HG03565 (cell line): ENCODE results near the gene SNAPC4.
A peak's percentile ranks its signal among the peaks of the same experiment; 100 is the strongest.
"Not testable (repeated sequence)": the region's sequence is repeated elsewhere in the genome, so short reads cannot be mapped to it uniquely, and the experiment has no call there.

Experiments used
- ATAC-seq: cut with Tn5 transposase; IDR thresholded peaks from one replicate; pipeline ENCODE4 v1.9.1; 2021; ENCODE audit warnings: mild to moderate bottlenecking, moderate library complexity; ENCODE audit not compliant: unreplicated experiment

SNAPC4 gene

DNA sequence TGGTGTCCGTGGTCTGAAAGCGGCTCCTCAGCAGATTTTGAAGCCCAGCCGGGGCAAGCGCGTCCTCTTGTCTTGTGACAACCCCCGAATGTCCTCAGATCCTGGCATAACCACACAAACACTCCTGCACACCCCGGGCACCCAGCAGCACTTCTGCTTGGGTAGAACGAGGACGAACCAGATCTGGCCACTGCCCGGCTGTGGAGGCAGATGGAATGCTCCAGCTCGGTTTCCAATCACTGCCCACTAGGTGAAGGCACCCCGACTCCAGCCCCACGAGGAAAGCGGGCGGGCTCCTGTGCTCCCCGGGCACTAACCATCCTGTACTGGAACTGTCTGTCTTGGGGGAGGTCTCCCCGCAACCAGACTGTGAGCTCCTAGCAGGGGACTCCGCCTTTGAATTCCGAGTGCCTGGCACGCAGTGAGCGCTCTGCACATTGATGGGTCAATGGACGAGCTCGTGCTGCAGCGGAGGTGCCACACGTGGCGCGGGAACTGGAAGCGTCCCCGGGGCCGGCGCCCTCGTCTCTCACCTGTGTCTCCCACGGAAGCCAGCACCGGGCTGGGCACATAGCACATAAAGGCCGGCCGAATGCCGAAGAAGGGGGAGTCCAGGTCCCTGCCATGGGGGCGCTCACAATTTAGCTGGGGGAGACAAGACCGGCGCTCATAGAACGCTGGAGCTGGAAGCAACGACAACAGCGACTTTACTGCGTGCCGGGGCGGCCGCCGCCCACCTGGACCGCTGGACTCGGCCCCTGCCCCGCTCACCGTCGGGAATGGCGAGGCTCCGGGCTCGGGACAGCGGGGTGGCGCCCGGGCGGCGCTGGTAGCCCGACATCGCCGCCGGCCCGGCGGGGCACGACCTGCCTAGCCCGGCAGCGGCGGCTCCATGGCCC lies 9.8 kb upstream of the SNAPC4 start:
- ATAC-seq: peak; percentile 11

DNA sequence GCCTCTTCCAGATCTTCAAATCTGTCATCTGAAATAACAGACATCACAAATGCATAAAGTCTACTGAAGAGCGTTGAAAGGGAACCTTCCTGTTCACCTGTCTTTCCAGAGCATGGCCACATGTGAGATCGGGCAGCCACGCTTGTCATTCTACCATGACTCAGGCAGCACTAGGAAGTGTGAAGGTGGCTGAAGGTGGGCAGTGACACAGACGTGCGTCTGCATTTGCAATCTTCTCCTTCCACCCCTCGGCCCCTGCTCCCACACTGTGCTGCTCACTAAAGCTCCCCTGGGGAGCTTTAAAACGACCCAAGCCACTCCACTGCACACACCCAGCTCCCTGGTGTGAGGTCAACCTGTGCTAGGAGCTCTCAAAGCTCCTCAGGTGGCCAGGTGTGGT lies 7.9 kb upstream of the SNAPC4 start:
- no peak for ATAC-seq

DNA sequence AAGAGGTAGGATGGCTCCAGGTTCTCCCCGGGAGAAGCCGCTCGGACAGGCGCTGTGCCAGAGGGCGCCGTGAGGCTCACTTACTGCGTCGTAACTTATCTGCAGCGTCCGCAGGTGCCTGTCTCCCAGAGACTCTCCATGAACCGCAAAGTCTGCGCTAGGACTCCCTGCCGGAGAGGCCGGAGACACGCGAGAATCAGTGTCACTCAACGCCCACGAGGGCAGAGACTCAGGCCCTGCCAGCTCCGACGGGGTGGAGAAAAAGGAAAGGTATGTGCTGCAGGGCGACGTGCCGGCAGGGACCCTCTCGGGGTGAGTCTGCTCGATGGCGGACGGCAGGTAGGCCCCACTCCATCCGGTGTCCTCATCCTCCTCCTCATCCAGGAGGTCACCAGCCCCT lies 7.1 kb upstream of the SNAPC4 start:
- ATAC-seq: not testable (repeated sequence)

DNA sequence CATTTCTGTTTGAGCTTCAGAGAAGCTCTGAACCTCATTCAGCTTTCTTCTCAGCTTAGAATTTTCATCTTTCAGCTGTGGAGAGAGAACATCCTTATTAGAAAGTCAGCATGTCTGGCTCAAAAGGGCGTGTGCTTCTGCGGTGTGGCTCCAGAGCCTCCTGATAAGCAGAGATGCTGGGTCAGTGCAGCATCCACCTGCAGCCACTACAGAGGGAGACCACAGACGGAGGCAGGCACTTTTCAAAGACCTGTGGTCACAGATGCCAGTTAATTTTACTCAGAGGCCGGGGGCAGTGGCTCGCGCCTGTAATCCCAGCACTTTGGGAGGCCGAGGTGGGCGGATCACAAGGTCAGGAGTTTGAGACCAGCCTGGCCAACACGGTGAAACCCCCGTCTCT lies 5.9 kb upstream of the SNAPC4 start:
- ATAC-seq: not testable (repeated sequence)

DNA sequence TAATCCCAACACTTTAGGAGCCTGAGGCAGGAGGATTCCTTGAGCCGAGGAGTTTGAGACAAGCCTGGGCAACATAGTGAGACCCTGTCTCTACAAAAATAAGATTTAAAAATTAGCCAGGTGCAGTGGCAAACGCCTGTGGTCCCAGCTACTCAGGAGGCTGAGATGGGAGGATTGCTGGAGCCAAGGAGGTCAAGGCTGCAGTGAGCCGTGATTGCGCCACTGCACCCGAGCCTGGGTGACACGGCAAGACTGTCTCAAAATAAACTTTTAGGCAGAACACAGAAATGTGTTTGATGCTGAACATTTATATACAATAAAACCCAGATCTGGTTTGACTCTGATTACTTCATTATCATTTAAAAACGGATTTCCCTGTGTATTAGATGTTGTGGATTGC lies 5.5 kb upstream of the SNAPC4 start:
- ATAC-seq: no peak

DNA sequence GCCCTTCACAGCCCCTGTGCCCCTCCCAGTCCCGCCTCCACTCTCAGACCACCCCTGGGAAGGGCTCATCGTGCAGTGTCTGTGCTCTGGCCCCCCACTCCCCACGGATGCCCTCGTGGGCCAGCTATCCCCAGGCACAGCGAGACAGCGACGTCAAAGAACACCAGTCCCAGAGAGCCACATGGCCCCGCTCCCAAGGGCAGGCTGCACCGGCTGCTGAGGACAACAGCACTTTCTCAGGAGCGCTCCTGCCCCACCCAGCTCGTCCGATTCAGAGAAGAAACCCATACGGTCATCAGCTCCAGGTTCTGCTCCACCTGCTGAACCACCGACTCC lies 4.8 kb upstream of the SNAPC4 start:
- ATAC-seq: no peak

DNA sequence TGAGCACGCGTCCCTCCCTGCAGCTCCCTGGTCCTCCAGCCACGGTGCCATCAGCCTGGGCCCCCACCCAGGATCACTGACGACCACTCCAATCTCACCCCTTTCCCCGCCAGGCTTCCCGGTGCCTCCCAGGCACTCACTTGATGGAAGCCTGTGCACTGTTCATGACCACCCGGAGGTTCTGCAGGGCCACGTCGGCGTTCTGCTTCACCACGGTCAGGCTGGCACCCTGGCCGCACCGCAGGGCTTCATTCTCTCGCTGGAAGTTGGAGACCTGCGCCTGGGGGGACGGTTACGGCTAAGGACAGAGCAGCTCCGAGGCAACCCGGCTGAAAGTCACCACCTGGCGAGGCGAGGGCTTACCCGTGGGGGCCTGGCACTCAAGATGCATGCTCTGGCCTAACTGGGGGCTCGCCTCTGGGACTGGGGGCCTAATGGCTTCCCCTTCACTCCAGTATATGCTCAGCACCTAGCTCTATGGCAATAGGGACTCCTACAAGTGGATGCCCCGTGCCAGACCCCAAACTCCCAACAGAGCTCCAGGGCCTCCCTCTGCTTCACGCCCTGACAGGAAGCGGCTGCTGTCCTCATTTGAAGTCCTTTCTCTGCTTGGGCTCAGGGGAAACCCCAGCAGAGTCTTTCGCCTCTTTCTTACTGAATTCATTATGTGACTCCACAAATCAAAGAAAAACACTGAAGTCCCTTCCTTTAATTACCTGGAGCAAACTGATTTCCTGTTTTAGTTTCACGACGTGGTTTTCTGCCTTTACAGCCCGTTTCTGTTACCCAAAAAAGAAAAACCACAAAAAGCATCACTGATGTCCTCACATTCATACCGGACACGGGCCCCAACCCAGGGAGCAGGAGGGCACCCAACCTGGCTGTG lies 4.2 kb upstream of the SNAPC4 start:
- ATAC-seq: no peak

DNA sequence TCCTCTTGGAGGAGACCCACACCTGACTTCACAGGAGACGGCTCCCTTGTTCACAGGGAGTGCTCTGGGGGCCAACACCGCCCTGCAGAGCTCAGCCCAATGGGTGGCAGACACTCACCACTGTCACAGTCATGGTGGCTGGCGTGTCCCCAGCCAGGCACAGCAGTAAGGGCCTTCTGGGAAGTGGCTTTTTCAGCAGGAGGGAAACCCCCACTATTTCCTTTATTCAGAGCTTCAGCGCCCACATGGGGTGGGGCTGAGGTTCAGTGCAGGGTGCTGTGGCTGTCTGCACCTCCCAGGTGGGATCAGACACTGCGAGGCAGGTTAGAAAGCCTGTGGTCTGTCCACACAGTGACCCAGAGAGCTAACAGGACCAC lies 3.6 kb upstream of the SNAPC4 start:
- ATAC-seq: no peak

DNA sequence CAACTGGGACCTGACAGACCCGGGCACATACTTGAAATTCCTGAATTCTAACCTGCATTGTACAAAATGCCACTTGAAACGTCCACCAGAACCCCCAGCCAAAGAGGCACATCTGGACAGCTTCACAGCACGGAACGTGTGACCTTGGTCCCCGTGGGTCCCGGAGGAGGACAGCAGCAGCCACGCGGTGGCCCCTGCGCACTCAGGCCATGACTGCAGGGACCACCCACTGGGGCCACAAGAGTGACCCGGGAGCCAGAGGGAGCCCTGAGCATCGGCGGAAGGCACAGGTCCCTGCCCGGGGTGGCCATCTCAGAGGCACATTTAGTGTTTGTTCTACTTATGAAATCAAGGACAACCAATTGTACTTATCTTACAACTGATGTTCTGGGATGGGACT lies 2.1 kb upstream of the SNAPC4 start:
- no peak for ATAC-seq

DNA sequence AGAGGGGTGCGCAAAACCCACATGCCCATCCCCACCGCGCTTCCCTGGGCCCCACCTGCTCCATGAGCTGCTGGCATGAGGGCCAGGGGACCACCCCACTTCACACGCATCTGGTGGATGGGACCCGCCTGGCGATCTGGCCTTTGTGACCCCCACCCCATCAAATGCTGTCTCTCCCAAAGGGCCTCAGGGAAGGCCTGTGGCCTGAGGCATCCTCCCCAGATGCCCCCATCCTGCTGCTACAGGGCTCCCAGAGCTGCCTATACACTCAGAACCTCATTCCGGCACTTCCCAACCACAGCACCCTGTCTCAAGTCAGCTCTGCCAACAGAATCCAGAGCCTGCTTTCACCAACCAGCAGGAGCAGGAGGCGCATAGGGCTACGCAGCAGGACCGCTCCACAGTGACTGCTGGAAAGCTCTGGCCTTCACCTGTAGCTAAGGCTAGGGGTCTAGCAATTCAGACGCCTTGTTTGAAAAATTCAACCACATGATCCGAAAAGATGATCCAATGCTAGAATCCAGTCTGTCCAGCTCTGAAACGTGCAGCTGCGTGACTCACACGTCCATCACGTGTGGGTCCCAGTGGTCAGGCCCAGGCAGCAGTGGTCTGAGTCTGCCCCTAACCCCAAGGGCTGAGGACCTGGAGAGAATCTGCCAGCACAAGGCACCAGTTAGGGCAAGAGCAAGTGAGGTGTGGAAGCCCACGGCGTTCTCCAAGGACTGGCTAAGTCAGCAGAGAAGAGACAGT lies 1.4 kb upstream of the SNAPC4 start:
- no peak for ATAC-seq

DNA sequence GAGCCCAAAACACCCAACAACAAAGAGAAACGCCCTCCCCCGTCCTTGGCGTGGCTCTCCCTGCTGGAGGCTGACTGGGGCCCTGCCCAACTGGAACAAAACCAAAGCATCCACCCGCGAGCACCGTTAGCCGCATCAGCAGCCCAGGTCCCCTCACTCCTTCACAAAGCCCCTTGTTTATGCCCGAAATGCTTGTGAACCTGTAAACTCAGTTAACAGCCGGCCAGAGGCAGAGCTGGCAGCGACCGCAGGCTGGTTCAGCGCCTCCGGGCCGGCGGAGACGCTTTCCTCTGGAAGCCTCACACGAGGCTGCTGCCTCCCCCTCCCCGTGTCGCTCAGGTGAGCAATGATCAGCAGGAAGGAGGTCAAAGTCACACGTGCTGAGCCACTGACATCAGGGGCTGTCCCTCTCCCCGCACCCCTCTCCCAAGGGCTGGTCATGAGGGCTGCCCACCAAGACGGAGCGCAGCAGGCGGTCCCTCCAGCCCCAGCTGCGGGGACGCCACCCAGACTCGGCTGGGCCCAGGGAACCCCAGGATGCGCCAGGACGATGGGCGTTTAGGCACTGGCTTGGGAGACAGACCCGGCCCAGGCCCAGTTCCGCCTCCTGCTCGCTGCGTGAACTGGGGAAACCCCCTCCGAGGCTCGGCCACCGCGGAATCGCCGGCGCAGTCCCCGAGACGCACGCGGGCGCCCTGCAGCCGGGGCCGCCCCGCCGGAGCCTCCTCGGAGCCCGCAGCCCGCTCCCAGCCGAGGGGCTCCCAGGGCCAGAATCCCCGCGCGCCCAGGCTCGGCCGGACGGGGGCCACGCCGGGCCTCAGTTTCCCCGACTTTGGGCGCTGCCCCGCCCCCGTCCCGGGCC lies 563 bp downstream of the SNAPC4 start:
- peak; percentile 12 for ATAC-seq

DNA sequence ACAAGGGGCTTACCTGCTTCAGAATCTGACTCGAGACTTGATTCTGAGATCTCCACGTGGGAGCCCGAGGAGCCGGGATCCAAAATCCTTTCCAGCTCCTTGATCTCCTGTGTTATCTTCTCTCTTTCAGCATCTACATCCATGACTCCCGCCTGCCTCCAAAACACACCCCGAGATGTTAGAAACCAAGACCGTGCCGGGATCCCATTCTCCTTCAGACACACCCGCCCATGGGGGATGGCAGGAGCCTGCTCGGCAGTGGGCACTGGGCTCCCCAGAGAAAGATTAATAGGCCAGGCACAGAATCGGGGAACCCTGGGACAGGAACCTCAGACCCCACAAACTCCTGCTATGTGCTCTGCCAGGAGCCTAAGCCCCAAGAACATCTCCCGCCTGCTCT lies 1.7 kb downstream of the SNAPC4 start:
- no peak for ATAC-seq

DNA sequence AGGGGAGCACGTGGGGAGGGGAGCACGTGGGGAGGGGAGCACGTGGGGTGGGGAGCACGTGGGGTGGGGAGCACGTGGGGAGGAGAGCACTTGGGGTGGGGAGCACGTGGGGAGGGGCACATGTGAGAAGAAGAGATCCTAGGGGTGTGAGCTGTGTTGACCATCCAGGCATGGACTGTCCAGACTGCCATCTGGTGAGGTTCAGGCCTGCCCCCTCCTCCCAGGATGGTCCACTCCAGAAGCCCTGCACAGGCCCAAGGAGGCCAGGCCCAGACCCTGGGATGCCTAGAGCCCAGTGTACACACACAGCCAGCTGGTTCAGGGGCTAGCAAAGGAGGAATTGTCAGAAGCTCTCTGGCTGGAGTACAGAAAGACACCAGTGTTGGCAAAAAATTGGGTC lies 2.3 kb downstream of the SNAPC4 start:
- ATAC-seq: no peak

DNA sequence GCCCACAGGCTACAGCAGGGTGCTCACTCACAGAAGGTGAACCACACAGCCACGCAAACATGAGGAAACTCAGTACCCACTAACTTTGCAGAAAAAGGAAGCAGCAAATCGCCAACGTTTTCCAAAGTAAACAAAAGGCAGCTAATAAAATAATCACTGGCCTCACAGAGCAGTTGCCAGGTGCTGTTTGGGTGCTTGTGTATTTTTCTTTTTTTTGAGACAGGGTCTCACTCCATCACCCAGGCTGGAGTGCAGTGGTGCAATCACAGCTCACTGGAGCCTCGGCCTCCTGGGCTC lies 3.8 kb downstream of the SNAPC4 start:
- ATAC-seq: no peak

DNA sequence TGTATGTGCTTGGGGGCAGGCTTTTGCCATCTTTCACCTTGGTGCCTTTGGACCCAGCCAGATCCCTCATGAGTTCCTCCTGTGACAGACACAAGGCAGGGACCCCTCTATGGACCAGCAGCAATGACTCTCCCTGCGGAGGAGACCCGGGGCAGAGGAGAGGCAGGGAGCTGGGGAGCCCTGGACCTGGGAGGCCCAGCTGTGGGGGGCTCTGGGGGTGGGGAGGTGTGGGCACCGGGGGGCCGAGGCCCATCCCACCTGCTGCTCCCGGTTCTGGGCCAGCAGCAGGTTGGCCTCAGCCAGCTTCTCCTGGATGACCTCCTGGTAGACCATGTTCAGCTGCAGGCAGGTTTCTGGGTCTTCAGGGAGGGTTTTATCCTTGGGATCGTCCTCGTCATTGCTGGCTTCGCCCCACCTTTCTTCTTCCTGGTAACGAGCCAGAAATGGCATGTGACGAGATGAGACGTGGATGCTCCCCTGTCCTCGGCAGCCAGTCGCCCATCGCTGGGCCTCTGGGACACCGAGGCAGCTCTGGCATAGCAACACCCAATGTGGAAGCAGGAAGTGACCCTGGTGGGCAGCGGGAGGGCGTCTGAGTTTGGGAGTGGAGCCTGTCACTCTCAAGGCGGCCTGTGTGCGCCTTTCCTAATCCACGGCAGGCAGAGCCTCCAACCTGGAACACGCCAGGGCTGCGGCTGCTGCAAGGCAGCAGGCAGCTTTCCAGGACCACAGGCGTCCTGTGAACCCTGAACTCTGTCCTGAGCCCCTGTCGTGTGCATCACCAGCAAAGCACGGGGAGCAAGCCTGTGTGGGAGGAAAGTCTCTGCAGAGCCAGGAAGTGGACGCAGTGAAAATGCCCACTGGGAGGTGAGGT lies 4.4 kb downstream of the SNAPC4 start:
- no peak for ATAC-seq

DNA sequence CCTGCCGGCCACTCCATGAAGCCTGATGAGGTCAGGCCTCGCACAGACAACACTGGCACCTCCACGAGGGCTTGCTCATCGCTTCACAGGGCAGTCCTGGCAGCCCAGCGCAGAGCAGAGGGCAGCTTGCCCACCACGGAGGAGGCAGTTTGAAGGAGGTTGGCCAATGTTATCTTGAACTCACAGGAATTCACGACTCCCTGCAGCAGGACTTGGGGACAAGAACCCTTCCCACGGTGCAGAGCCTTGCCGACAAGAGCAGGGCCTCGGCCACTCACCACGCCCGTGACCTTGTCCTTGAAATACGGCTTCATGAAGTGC lies 5.0 kb downstream of the SNAPC4 start:
- ATAC-seq: no peak

DNA sequence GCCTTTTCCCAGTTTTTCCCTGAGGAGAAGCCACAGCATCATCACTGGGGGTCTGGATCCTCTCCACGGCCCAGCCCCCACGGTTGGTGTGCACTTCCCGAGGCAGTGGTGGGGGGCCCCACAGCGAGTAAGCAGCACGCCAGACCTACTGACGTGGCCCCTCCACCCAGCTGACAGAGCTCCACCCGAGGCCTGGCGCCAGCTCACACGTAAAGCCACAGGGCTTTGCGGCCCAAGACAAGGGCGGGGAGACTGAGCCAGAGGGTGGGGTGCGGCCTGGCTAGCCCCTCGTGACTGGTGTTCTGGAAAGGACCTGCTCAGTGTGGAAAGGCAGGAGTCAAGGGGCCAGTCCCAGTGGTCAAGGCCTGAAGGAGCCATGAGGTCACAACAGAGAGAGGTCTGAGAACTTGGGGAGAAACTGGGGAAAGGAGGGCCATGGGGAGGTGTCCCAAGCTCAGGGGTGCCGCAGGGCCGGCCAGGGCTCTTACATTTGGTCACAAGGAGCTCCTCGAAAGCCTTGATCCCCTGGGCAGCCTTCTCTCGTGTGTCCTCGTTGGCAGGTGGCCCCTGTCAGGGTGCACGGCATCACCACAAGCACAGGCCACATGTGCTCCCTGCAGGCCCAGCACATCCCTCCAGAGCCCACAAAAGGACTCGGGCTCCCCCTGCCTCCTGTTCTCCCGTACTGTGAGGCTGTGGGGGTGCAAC lies 5.5 kb downstream of the SNAPC4 start:
- no peak for ATAC-seq

DNA sequence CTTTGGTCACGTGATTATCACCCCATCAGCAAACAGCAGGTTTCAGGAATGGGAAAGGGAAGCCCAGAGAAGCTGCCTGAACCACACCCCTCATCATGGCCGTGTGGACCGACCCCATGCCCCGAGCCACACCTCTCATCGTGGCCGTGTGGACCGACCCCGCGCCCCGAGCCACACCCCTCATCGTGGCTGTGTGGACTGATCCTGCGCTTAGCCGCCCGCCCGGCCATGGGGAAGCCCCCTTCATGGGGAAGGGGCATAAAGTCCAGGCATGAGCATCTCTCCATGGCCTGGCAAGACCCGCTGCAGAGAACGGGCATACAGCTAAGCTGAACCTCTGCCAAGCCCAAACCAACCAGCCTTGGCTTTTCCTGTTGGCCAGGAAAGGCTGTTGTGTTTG lies 6.4 kb downstream of the SNAPC4 start:
- ATAC-seq: no peak
